ENCODE data around the gene ING3.
A peak's percentile ranks its signal among the peaks of the same experiment; 100 is the strongest.

ING3 gene, protein sequence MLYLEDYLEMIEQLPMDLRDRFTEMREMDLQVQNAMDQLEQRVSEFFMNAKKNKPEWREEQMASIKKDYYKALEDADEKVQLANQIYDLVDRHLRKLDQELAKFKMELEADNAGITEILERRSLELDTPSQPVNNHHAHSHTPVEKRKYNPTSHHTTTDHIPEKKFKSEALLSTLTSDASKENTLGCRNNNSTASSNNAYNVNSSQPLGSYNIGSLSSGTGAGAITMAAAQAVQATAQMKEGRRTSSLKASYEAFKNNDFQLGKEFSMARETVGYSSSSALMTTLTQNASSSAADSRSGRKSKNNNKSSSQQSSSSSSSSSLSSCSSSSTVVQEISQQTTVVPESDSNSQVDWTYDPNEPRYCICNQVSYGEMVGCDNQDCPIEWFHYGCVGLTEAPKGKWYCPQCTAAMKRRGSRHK

DNA sequence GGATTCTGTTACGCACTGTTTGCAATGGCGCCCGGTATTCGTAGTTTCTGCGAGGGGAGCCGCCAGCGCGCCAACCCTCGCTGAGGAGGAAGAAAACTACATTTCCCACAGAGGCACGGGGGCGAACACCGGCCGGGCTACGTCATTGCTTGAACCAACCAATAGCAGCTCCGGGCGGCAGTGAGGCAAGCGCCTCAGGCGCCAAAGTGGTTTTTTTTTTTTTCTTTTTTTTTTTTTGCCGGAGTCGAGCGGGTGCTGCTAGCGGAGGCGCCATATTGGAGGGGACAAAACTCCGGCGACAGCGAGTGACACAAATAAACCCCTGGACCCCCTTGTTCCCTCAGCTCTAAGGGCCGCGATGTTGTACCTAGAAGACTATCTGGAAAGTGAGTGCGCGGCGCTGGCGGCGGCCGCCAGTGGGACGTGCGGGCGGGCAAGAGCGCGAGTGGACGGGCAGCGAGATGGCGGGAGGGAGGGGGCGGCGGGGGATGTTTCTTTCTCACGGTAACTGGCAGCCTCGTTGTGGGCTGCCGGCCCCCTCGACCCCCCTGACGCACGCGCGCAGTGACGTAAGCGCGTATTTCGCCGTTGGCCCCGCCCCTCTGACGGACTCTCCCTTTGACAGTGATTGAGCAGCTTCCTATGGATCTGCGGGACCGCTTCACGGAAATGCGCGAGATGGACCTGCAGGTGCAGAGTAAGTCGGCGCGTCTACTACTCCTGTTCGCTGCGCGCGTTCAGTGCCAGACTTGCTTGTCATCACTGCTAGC lies at the start of gene ING3:
Gene ING3, plus strand, starts transcription at position 239 of the 770 bp plus-strand sequence. Its CDS starts 120 bp downstream, at position 359.
- DNase-seq (ENCODE audit: low read depth, low spot score): peak; percentile 93

DNA sequence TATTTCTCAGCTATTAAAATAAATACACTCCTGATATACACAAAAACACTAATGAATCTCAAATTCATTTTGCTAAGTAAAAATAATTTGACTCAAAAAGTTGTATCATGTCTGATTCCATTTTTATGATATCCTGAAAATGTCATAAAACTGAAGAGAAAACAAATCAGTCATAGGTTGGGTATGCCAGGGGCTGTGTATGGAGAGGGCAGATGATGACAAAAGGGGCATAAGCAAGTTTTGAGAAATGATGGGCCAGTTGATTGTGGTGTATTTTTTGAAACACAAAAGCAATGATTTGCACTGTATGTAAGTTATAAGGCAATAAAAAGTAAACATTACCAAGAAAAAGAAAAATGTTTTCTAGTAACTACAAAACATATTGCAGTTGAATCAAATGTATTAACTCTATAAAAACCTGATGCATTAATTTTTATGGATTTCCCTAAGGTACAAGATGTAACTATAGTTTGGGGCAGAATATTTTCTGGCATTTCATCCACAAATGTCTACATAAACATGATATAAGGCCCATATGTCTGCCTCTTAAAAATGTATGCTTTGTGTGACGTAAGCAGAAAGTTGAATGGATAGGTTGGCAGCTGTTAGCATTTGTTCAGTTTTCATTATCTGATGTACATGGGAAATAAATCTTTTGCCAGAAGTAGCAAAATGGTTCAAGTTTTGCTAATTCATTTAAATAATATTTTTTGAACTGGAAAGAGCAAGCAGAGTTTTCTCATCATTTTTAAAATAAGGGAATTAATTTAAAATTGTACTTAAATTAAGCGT lies 35.1 kb upstream of the ING3 start:
- no peak for DNase-seq (ENCODE audit: low read depth, low spot score)

- DNase-seq (ENCODE audit: low read depth, low spot score): no peak
These were observed 34.5 kb upstream of the ING3 start for GRCh38 chr7:120916121-120916520.

GRCh38 chr7:120916538-120916937 lies 34.0 kb upstream of the ING3 start:
- DNase-seq (ENCODE audit: low read depth, low spot score): no peak

- DNase-seq (ENCODE audit: low read depth, low spot score): no peak
These were observed 31.1 kb upstream of the ING3 start for GRCh38 chr7:120919466-120919865.

- no peak for DNase-seq (ENCODE audit: low read depth, low spot score)
These were observed 30.5 kb upstream of the ING3 start for GRCh38 chr7:120920034-120920433.

GRCh38 chr7:120920591-120921274 lies 29.8 kb upstream of the ING3 start:
- no peak for DNase-seq (ENCODE audit: low read depth, low spot score)

DNA sequence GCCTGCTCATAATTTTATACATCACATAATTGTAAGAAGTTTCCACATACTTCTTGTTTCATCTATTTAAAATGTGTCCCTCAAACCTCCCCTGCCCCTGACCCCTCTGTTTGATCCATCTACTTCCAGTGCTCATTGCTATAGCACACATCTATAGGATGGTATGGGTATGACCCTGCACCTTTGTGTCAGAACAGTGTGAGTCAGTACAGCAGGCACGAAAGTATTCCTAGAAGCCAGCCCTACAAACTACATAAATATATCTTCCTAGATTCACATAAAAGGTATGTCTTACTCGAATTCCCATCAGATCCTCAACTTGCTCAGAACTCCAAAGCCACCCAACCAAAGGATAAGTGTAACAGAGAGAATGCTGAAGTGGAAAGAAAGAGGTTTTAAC lies 25.7 kb upstream of the ING3 start:
- no peak for DNase-seq (ENCODE audit: low read depth, low spot score)

GRCh38 chr7:120925392-120925791 lies 25.2 kb upstream of the ING3 start:
- no peak for DNase-seq (ENCODE audit: low read depth, low spot score)

DNA sequence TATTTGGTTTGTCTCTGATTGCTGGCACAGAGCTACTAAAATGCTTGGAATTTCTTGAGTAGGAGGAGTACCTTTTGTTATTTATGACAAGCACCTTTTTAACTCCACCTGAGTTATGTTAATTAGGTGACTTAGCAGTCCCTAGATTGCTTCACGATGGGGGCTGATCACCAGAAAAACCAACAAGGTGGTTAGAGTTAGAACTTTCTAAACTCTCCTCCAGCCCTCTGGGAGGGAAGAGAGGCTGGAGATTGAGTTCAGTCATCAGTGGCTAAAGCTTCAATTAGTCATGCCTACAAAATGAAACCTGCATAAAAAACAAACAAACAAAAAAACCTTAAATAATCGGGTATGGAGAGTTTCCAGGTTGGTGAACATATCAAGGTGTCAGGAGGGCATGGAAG lies 23.6 kb upstream of the ING3 start:
- DNase-seq (ENCODE audit: low read depth, low spot score): no peak

DNA sequence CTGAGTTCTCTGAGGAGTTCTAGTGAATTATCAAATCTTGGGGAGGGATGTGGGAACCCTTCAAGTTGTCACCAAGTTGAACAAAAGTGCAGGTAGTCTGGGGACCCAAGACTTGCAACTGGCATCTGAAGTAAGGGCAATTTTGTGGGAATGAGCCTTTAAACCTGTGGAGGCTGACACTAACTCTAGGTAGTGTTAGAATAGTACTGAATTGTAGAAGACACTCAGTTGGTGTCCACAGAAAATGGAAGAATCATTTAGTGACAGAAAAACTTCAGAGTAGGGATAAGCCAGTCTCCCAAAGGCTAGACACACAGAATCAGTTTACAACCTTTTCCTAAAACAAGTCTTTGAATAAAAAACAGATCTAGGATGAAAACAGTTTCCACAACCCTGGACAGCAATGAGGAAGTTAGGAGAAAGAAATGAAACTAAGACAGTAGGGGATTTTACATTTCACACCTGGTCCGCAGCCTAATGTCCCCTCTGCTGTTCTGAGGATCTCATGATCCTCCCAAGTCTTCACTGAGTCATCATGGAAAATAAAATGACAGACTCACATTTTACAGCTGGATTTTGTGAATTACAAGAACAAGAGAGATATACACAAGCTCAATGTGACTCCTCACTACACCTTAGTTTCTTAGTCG lies 23.0 kb upstream of the ING3 start:
- DNase-seq (ENCODE audit: low read depth, low spot score): no peak

GRCh38 chr7:120931243-120931642 lies 19.3 kb upstream of the ING3 start:
- DNase-seq (ENCODE audit: low read depth, low spot score): no peak

GRCh38 chr7:120933475-120933874 lies 17.1 kb upstream of the ING3 start:
- no peak for DNase-seq (ENCODE audit: low read depth, low spot score)

- DNase-seq (ENCODE audit: low read depth, low spot score): no peak
These were observed 11.2 kb upstream of the ING3 start for GRCh38 chr7:120939345-120939744.

- DNase-seq (ENCODE audit: low read depth, low spot score): no peak
These were observed 9.5 kb upstream of the ING3 start for GRCh38 chr7:120941064-120941463.

DNA sequence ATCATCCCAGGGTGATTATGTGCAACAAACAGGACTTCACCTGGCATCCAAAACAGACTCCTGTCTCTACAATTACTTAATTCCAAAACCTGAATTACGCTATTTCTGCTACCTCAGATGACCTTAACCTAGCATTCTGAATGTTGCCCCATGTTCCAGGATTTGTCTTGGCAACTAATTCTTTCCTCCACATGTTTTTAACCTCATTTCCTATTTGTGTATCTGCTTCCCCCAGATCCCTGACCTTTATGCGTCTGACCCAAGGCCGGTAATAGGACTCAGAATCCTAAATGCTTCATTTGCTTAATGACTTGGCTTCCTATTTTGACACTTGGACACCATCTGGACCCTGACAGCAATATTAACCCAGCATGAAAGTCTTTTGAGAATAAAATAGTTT lies 8.7 kb upstream of the ING3 start:
- no peak for DNase-seq (ENCODE audit: low read depth, low spot score)

DNA sequence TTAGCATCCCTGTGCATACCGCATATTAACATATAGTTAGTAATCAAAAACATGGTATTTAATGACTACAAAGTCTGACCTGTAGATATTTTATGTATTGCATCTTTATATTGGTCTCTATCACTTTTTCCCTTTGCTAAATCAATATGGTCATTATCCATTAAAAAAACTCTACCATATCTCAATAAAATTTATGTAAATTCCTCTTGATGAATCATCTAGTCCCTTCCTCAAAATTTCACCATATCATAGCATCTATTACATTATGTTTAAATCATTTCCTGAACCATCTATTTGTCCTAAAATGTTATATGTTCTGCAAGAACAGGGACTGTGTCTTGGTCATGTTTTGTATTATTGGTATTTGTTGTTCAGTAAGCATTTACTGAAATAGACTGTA lies 7.7 kb upstream of the ING3 start:
- no peak for DNase-seq (ENCODE audit: low read depth, low spot score)

- DNase-seq (ENCODE audit: low read depth, low spot score): no peak
These were observed 5.6 kb upstream of the ING3 start for GRCh38 chr7:120944826-120945562.

DNA sequence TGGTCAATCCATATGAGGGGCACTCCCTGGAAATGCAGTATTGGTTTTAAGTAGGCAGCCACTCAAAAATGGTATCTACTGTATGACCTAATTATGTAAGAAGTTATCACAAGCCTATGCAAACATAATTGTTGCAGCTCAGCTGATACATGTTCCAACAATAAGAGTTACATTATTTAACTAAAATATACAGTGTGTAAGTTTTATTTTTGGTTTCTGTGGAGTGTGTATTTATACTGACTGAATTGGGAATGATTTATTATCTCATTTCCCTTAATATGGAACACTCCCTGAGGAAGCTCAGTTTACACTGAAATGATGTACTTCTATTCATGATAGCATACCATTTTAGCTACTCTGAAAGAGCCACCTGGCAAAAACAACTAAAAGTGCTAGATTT lies 2.6 kb upstream of the ING3 start:
- no peak for DNase-seq (ENCODE audit: low read depth, low spot score)

- DNase-seq (ENCODE audit: low read depth, low spot score): no peak
These were observed 1.1 kb upstream of the ING3 start for GRCh38 chr7:120949393-120949911.
